HEK293 (cell line): ENCODE data around the gene ADAMTS10.
"Not testable (repeated sequence)": the region's sequence is repeated elsewhere in the genome, so short reads cannot be mapped to it uniquely, and the experiment has no call there.

Experiments
- CTCF ChIA-PET: fragments of 350-600 bp; formaldehyde crosslinking; extraction: SDS; loops from one replicate; lab custom pipeline; 2021; ENCODE audit warnings: antibody characterized with exemption; lab: Yijun Ruan, JAX
- POLR2A ChIA-PET: fragments of 300-600 bp; formaldehyde crosslinking; extraction: SDS; loops from one replicate; lab custom pipeline; 2020; ENCODE audit warnings: antibody characterized with exemption, inconsistent platforms; lab: Yijun Ruan, JAX
- H3K27ac ChIP-seq: fragments of 200-500 bp; sonication (Bioruptor generic); 2 replicates; pipeline ENCODE4 v1.5.1; 2014; ENCODE audit warnings: low read depth, low read length, control low read depth, inconsistent platforms; ENCODE audit errors: extremely low read depth
- H3K36me3 ChIP-seq, 2 experiments: fragments of 200-500 bp in 1 of 2; sonication (Bioruptor generic) in 1 of 2; 1 replicate in 1 of 2; 2 replicates in 1 of 2; pipeline ENCODE4 v1.5.1; 2014 to 2017; ENCODE audit warnings: inconsistent platforms in 2 of 2, low read length in 2 of 2; ENCODE audit not compliant: control insufficient read depth in 2 of 2, insufficient read depth in 1 of 2
- H3K4me1 ChIP-seq: fragments of 200-500 bp; sonication (Bioruptor generic); 2 replicates; pipeline ENCODE4 v1.5.1; 2014; ENCODE audit warnings: mild to moderate bottlenecking, low read length, inconsistent platforms; ENCODE audit not compliant: control insufficient read depth, insufficient read depth
- H3K4me3 ChIP-seq: 2 replicates; pipeline ENCODE4 v1.5.1; 2011; ENCODE audit warnings: low read depth, mild to moderate bottlenecking, control low read depth, low read length, moderate library complexity
- H3K9me3 ChIP-seq: fragments of 200-500 bp; sonication (Bioruptor generic); 2 replicates; pipeline ENCODE4 v1.5.1; 2014; ENCODE audit warnings: low read depth, low read length, inconsistent platforms; ENCODE audit not compliant: control insufficient read depth, insufficient read depth
- KLF9 ChIP-seq: fragments of 450-650 bp; formaldehyde crosslinking; IDR thresholded peaks from 2 replicates; pipeline ENCODE4 v1.5.1; 2016; ENCODE audit warnings: missing biosample characterization, missing genetic modification characterization, low read depth
- SP2 ChIP-seq: fragments of 450-650 bp; formaldehyde crosslinking; IDR thresholded peaks from 2 replicates; pipeline ENCODE4 v1.5.1; 2016; ENCODE audit warnings: missing biosample characterization, missing genetic modification characterization
- WT1 ChIP-seq: fragments of 450-650 bp; formaldehyde crosslinking; IDR thresholded peaks from 2 replicates; pipeline ENCODE4 v1.5.1; 2016; ENCODE audit warnings: missing biosample characterization, missing genetic modification characterization
- YY2 ChIP-seq: fragments of 450-650 bp; formaldehyde crosslinking; IDR thresholded peaks from 2 replicates; pipeline ENCODE4 v1.5.1; 2016; ENCODE audit warnings: missing biosample characterization, missing genetic modification characterization
- ZBTB17 ChIP-seq: fragments of 450-650 bp; formaldehyde crosslinking; IDR thresholded peaks from 2 replicates; pipeline ENCODE4 v1.5.1; 2016; ENCODE audit warnings: missing biosample characterization, missing genetic modification characterization
- ZBTB6 ChIP-seq: fragments of 450-650 bp; formaldehyde crosslinking; IDR thresholded peaks from 2 replicates; pipeline ENCODE4 v1.5.1; 2017; ENCODE audit warnings: missing biosample characterization, missing genetic modification characterization
- ZBTB8A ChIP-seq: fragments of 450-650 bp; formaldehyde crosslinking; IDR thresholded peaks from 2 replicates; pipeline ENCODE4 v1.5.1; 2016; ENCODE audit warnings: missing biosample characterization, missing genetic modification characterization
- ZIC2 ChIP-seq: fragments of 450-650 bp; formaldehyde crosslinking; IDR thresholded peaks from 2 replicates; pipeline ENCODE4 v1.5.1; 2016; ENCODE audit warnings: missing biosample characterization, missing genetic modification characterization
- ZNF155 ChIP-seq: fragments of 450-650 bp; formaldehyde crosslinking; IDR thresholded peaks from 2 replicates; pipeline ENCODE4 v1.5.1; 2016; ENCODE audit warnings: missing biosample characterization, missing genetic modification characterization
- ZNF350 ChIP-seq: fragments of 450-650 bp; formaldehyde crosslinking; IDR thresholded peaks from 2 replicates; pipeline ENCODE4 v1.5.0; 2017; ENCODE audit warnings: missing biosample characterization, mild to moderate bottlenecking, missing genetic modification characterization
- ZNF501 ChIP-seq: fragments of 450-650 bp; formaldehyde crosslinking; IDR thresholded peaks from 2 replicates; pipeline ENCODE4 v1.5.1; 2016; ENCODE audit warnings: missing biosample characterization, missing genetic modification characterization
- ZNF555 ChIP-seq: fragments of 450-650 bp; formaldehyde crosslinking; conservative IDR thresholded peaks from 2 replicates; pipeline ENCODE4 v1.5.1; 2017; ENCODE audit warnings: missing biosample characterization, mild to moderate bottlenecking, missing genetic modification characterization, inconsistent platforms
- ZNF623 ChIP-seq: fragments of 450-650 bp; formaldehyde crosslinking; IDR thresholded peaks from 2 replicates; pipeline ENCODE4 v1.5.1; 2016; ENCODE audit warnings: missing biosample characterization, missing genetic modification characterization
- ZNF639 ChIP-seq: fragments of 450-650 bp; formaldehyde crosslinking; IDR thresholded peaks from 2 replicates; pipeline ENCODE4 v1.5.1; 2016; ENCODE audit warnings: missing biosample characterization, missing genetic modification characterization
- ZNF660 ChIP-seq: fragments of 450-650 bp; IDR thresholded peaks from 2 replicates; pipeline ENCODE4 v1.5.1; 2018; ENCODE audit warnings: missing biosample characterization, mild to moderate bottlenecking, missing genetic modification characterization
- ZNF670 ChIP-seq: fragments of 450-650 bp; formaldehyde crosslinking; IDR thresholded peaks from 2 replicates; pipeline ENCODE4 v1.5.1; 2016; ENCODE audit warnings: missing biosample characterization, missing genetic modification characterization, low read depth
- ZNF692 ChIP-seq: fragments of 450-650 bp; formaldehyde crosslinking; IDR thresholded peaks from 2 replicates; pipeline ENCODE4 v1.5.1; 2016; ENCODE audit warnings: missing biosample characterization, missing genetic modification characterization
- ZNF830 ChIP-seq: fragments of 450-650 bp; IDR thresholded peaks from 2 replicates; pipeline ENCODE4 v1.5.0; 2018; ENCODE audit warnings: missing biosample characterization, missing genetic modification characterization, low read depth, mild to moderate bottlenecking, moderate library complexity
- ZSCAN30 ChIP-seq: fragments of 450-650 bp; IDR thresholded peaks from 2 replicates; pipeline ENCODE4 v1.5.1; 2018; ENCODE audit warnings: missing biosample characterization, mild to moderate bottlenecking, missing genetic modification characterization, moderate library complexity
- ZSCAN5A ChIP-seq: fragments of 450-650 bp; formaldehyde crosslinking; IDR thresholded peaks from 2 replicates; pipeline ENCODE4 v1.5.1; 2016; ENCODE audit warnings: missing biosample characterization, missing genetic modification characterization
- ZXDB ChIP-seq: fragments of 450-650 bp; formaldehyde crosslinking; IDR thresholded peaks from 2 replicates; pipeline ENCODE4 v1.5.1; 2016; ENCODE audit warnings: missing biosample characterization, missing genetic modification characterization

ADAMTS10 gene

DNA sequence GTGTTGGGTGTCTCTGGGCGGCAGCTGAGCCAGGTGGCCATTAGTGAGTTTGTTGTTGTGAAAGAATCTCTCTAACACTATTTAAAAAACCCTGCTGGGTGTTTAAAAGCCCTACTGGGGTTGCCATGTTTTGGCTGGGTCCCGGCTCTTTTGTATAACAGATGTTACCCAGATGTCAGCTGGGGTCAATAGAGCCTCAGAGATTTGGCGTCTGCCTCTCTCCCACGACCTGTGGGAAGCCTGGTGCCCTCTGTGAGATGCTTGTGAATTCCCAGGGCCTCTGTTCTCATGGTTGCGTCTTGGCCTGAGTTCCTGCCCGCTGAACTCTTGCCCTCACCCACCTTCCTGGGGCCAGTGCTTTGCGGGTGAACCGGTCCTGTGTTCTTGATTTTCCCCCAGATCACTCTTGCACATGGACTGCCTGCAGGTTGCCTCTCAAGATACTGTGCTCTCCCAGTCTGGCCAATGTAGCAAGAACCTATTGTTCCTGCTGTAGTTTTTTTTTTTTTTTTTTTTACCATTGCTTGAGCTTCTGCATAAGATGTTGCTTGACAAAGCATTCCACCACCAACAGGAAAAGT is 29.4 kb upstream of the ADAMTS10 start:
- no peaks in the 10 kb centered on the region for H3K4me1 ChIP-seq
- TF ChIP-seq ZNF639: no peak
- TF ChIP-seq YY2 (tag by site-specific recombination): no peak
- TF ChIP-seq KLF9 (tag by site-specific recombination): no peak
- TF ChIP-seq ZIC2: 0 out of 2 replicates have a peak, but pooled peaks have one; percentile 5
- no peak for TF ChIP-seq WT1
- no peak for TF ChIP-seq ZXDB (tag by site-specific recombination)
- no peaks in the 10 kb centered on the region for H3K9me3 ChIP-seq
- ChIA-PET CTCF (interaction anchor here (0.6 to 0.9 kb wide), 3 partner anchors 24 to 731 kb away, joined by 3 to 5 read pairs (median 3); no protein-coding TSS in a partner anchor), POLR2A (no interaction called here)
- H3K27ac ChIP-seq: no peak overlapping the region
- no peak overlapping the region for H3K4me3 ChIP-seq
- H3K36me3 ChIP-seq: no peaks in the 10 kb centered on the region

- Histone ChIP-seq H3K4me3 (no peak overlapping the region), H3K9me3 (no peaks in the 10 kb centered on the region), H3K27ac (no peak overlapping the region), H3K4me1 (no peaks in the 10 kb centered on the region), H3K36me3 (no peaks in the 10 kb centered on the region)
- TF ChIP-seq ZNF670: no peak
- TF ChIP-seq ZNF830 (tag by site-specific recombination): no peak
- TF ChIP-seq ZSCAN30: no peak
- no peak for TF ChIP-seq ZNF350 (tag by site-specific recombination)
- no peak for TF ChIP-seq SP2 (tag by site-specific recombination)
- TF ChIP-seq ZNF623: no peak
- no peak for TF ChIP-seq ZBTB8A (tag by site-specific recombination)
- TF ChIP-seq ZBTB6 (tag by site-specific recombination): no peak
- TF ChIP-seq ZNF155 (tag by site-specific recombination): no peak
- no peak for TF ChIP-seq ZSCAN5A (tag by site-specific recombination)
- TF ChIP-seq ZNF555 (tag by site-specific recombination): no peak
- TF ChIP-seq ZNF660 (tag by site-specific recombination): no peak
- no peak for TF ChIP-seq ZNF501
- no peak for TF ChIP-seq ZBTB17
- TF ChIP-seq ZNF692 (tag by site-specific recombination): no peak
- CTCF ChIA-PET: interaction anchor here (0.6 kb wide), 2 partner anchors 58 to 62 kb away, joined by 3 to 5 read pairs; no protein-coding TSS in a partner anchor
- POLR2A ChIA-PET: no interaction called here
Observed at GRCh38 chr19:8638078-8638619, 27.6 kb upstream of the ADAMTS10 start.

- H3K27ac ChIP-seq, H3K4me3 ChIP-seq, CTCF ChIA-PET, POLR2A ChIA-PET, H3K9me3 ChIP-seq, H3K36me3 ChIP-seq, H3K4me1 ChIP-seq: not testable (repeated sequence)
Observed at GRCh38 chr19:8637070-8637469, 26.6 kb upstream of the ADAMTS10 start.
